Measurements from ENCODE around the gene GZMB. TPM values are rescaled to one million over a fixed set of nuclear protein-coding genes. Genes with fewer than 3 reads are reported as not detected.
"Not testable (repeated sequence)": the region's sequence is repeated elsewhere in the genome, so short reads cannot be mapped to it uniquely, and the experiment has no call there.

GZMB gene
- total RNA-seq, 1 experiment from 2014 or later = not detected

- Histone ChIP-seq H3K4me3 (ENCODE audit: low read length) (peak overlapping the region; percentile 21; the same call in 1 of the 2 replicates), H3K27me3 (ENCODE audit: low read length) (no peaks in the 10 kb centered on the region), H3K9ac (ENCODE audit: low read length) (peak overlapping the region; percentile 8; the same call in 1 of the 2 replicates), H2AFZ (ENCODE audit: low read length) (no peak overlapping the region), H4K20me1 (ENCODE audit: insufficient read depth, low read depth, low read length) (no peaks in the 10 kb centered on the region), H3K27ac (ENCODE audit: low read length) (no peak overlapping the region), H3K4me2 (ENCODE audit: low read depth, low read length, poor library complexity, severe bottlenecking) (peak overlapping the region; percentile 59), H3K79me2 (ENCODE audit: low read length) (no peaks in the 10 kb centered on the region), H3K4me1 (ENCODE audit: low read length) (peaks cover 25% of the 10 kb centered on the region), H3K9me3 (ENCODE audit: low read length) (no peaks in the 10 kb centered on the region), H3K36me3 (ENCODE audit: insufficient read depth, low read length) (no peaks in the 10 kb centered on the region), H3K9me2 (replicated peaks; ENCODE audit: insufficient read depth, low read length) (no peaks in the 10 kb centered on the region)
- peak; percentile 87 for DNase-seq
Measured at GRCh38 chr14:24673059-24673458, 39.1 kb upstream of the GZMB start.

GRCh38 chr14:24670594-24670993 lies 36.6 kb upstream of the GZMB start:
- no peaks in the 10 kb centered on the region for H3K79me2 ChIP-seq (ENCODE audit: low read length)
- H3K27ac ChIP-seq (ENCODE audit: low read length) = no peak overlapping the region
- no peaks in the 10 kb centered on the region for H3K9me2 ChIP-seq (replicated peaks; ENCODE audit: insufficient read depth, low read length)
- DNase-seq = no peak
- no peak overlapping the region for H2AFZ ChIP-seq (ENCODE audit: low read length)
- no peaks in the 10 kb centered on the region for H3K36me3 ChIP-seq (ENCODE audit: insufficient read depth, low read length)
- peaks cover 25% of the 10 kb centered on the region for H3K4me1 ChIP-seq (ENCODE audit: low read length)
- no peak overlapping the region for H3K4me3 ChIP-seq (ENCODE audit: low read length)
- H3K4me2 ChIP-seq (ENCODE audit: low read depth, low read length, poor library complexity, severe bottlenecking) = no peak overlapping the region
- H3K27me3 ChIP-seq (ENCODE audit: low read length) = no peaks in the 10 kb centered on the region
- H3K9ac ChIP-seq (ENCODE audit: low read length) = no peak overlapping the region
- no peaks in the 10 kb centered on the region for H3K9me3 ChIP-seq (ENCODE audit: low read length)
- H4K20me1 ChIP-seq (ENCODE audit: insufficient read depth, low read depth, low read length) = no peaks in the 10 kb centered on the region

GRCh38 chr14:24669651-24670050 lies 35.7 kb upstream of the GZMB start:
- H3K4me2 ChIP-seq (ENCODE audit: low read depth, low read length, poor library complexity, severe bottlenecking) = no peak overlapping the region
- DNase-seq = no peak
- no peak overlapping the region for H3K27ac ChIP-seq (ENCODE audit: low read length)
- H3K27me3 ChIP-seq (ENCODE audit: low read length) = no peaks in the 10 kb centered on the region
- H4K20me1 ChIP-seq (ENCODE audit: insufficient read depth, low read depth, low read length) = no peaks in the 10 kb centered on the region
- H3K79me2 ChIP-seq (ENCODE audit: low read length) = no peaks in the 10 kb centered on the region
- no peaks in the 10 kb centered on the region for H3K36me3 ChIP-seq (ENCODE audit: insufficient read depth, low read length)
- no peaks in the 10 kb centered on the region for H3K9me2 ChIP-seq (replicated peaks; ENCODE audit: insufficient read depth, low read length)
- H3K4me1 ChIP-seq (ENCODE audit: low read length) = peaks cover 24% of the 10 kb centered on the region
- H3K4me3 ChIP-seq (ENCODE audit: low read length) = no peak overlapping the region
- H3K9me3 ChIP-seq (ENCODE audit: low read length) = no peaks in the 10 kb centered on the region
- H3K9ac ChIP-seq (ENCODE audit: low read length) = no peak overlapping the region
- no peak overlapping the region for H2AFZ ChIP-seq (ENCODE audit: low read length)

GRCh38 chr14:24665440-24665991 lies 31.5 kb upstream of the GZMB start:
- Histone ChIP-seq H3K9me3 (ENCODE audit: low read length) (no peaks in the 10 kb centered on the region), H3K4me2 (ENCODE audit: low read depth, low read length, poor library complexity, severe bottlenecking) (no peak overlapping the region), H3K4me1 (ENCODE audit: low read length) (no peaks in the 10 kb centered on the region), H3K9me2 (replicated peaks; ENCODE audit: insufficient read depth, low read length) (no peaks in the 10 kb centered on the region), H2AFZ (ENCODE audit: low read length) (no peak overlapping the region), H3K9ac (ENCODE audit: low read length) (no peak overlapping the region), H3K27me3 (ENCODE audit: low read length) (no peaks in the 10 kb centered on the region), H4K20me1 (ENCODE audit: insufficient read depth, low read depth, low read length) (no peaks in the 10 kb centered on the region), H3K4me3 (ENCODE audit: low read length) (no peak overlapping the region), H3K36me3 (ENCODE audit: insufficient read depth, low read length) (no peaks in the 10 kb centered on the region), H3K79me2 (ENCODE audit: low read length) (no peaks in the 10 kb centered on the region), H3K27ac (ENCODE audit: low read length) (no peak overlapping the region)
- DNase-seq = no peak

- H4K20me1 ChIP-seq (ENCODE audit: insufficient read depth, low read depth, low read length) = no peaks in the 10 kb centered on the region
- H3K4me1 ChIP-seq (ENCODE audit: low read length) = no peaks in the 10 kb centered on the region
- H3K9me3 ChIP-seq (ENCODE audit: low read length) = no peaks in the 10 kb centered on the region
- H3K4me2 ChIP-seq (ENCODE audit: low read depth, low read length, poor library complexity, severe bottlenecking) = no peak overlapping the region
- no peak overlapping the region for H3K27ac ChIP-seq (ENCODE audit: low read length)
- H3K9ac ChIP-seq (ENCODE audit: low read length) = no peak overlapping the region
- no peaks in the 10 kb centered on the region for H3K27me3 ChIP-seq (ENCODE audit: low read length)
- no peaks in the 10 kb centered on the region for H3K9me2 ChIP-seq (replicated peaks; ENCODE audit: insufficient read depth, low read length)
- no peaks in the 10 kb centered on the region for H3K36me3 ChIP-seq (ENCODE audit: insufficient read depth, low read length)
- H3K79me2 ChIP-seq (ENCODE audit: low read length) = no peaks in the 10 kb centered on the region
- DNase-seq = no peak
- no peak overlapping the region for H3K4me3 ChIP-seq (ENCODE audit: low read length)
- no peak overlapping the region for H2AFZ ChIP-seq (ENCODE audit: low read length)
Measured at GRCh38 chr14:24664366-24664765, 30.4 kb upstream of the GZMB start.

GRCh38 chr14:24662753-24663152 lies 28.8 kb upstream of the GZMB start:
- DNase-seq = no peak
- no peaks in the 10 kb centered on the region for H3K27me3 ChIP-seq (ENCODE audit: low read length)
- no peaks in the 10 kb centered on the region for H3K9me2 ChIP-seq (replicated peaks; ENCODE audit: insufficient read depth, low read length)
- no peak overlapping the region for H3K4me3 ChIP-seq (ENCODE audit: low read length)
- H3K27ac ChIP-seq (ENCODE audit: low read length) = no peak overlapping the region
- no peaks in the 10 kb centered on the region for H3K9me3 ChIP-seq (ENCODE audit: low read length)
- no peaks in the 10 kb centered on the region for H3K4me1 ChIP-seq (ENCODE audit: low read length)
- no peak overlapping the region for H2AFZ ChIP-seq (ENCODE audit: low read length)
- H3K79me2 ChIP-seq (ENCODE audit: low read length) = no peaks in the 10 kb centered on the region
- no peak overlapping the region for H3K4me2 ChIP-seq (ENCODE audit: low read depth, low read length, poor library complexity, severe bottlenecking)
- H4K20me1 ChIP-seq (ENCODE audit: insufficient read depth, low read depth, low read length) = no peaks in the 10 kb centered on the region
- no peaks in the 10 kb centered on the region for H3K36me3 ChIP-seq (ENCODE audit: insufficient read depth, low read length)
- H3K9ac ChIP-seq (ENCODE audit: low read length) = no peak overlapping the region

- no peak overlapping the region for H3K27ac ChIP-seq (ENCODE audit: low read length)
- no peaks in the 10 kb centered on the region for H3K27me3 ChIP-seq (ENCODE audit: low read length)
- no peaks in the 10 kb centered on the region for H3K9me3 ChIP-seq (ENCODE audit: low read length)
- no peak overlapping the region for H2AFZ ChIP-seq (ENCODE audit: low read length)
- no peaks in the 10 kb centered on the region for H3K36me3 ChIP-seq (ENCODE audit: insufficient read depth, low read length)
- no peaks in the 10 kb centered on the region for H3K9me2 ChIP-seq (replicated peaks; ENCODE audit: insufficient read depth, low read length)
- no peak overlapping the region for H3K9ac ChIP-seq (ENCODE audit: low read length)
- no peak overlapping the region for H3K4me2 ChIP-seq (ENCODE audit: low read depth, low read length, poor library complexity, severe bottlenecking)
- no peaks in the 10 kb centered on the region for H4K20me1 ChIP-seq (ENCODE audit: insufficient read depth, low read depth, low read length)
- no peaks in the 10 kb centered on the region for H3K79me2 ChIP-seq (ENCODE audit: low read length)
- DNase-seq = no peak
- no peak overlapping the region for H3K4me3 ChIP-seq (ENCODE audit: low read length)
- no peaks in the 10 kb centered on the region for H3K4me1 ChIP-seq (ENCODE audit: low read length)
Measured at GRCh38 chr14:24659916-24660570, 26.1 kb upstream of the GZMB start.

GRCh38 chr14:24648361-24648760 lies 14.4 kb upstream of the GZMB start:
- H3K9me3 ChIP-seq (ENCODE audit: low read length); DNase-seq; H3K4me2 ChIP-seq (ENCODE audit: low read depth, low read length, poor library complexity, severe bottlenecking); H3K9me2 ChIP-seq (replicated peaks; ENCODE audit: insufficient read depth, low read length); H3K27me3 ChIP-seq (ENCODE audit: low read length); H3K27ac ChIP-seq (ENCODE audit: low read length); H3K4me3 ChIP-seq (ENCODE audit: low read length); H3K36me3 ChIP-seq (ENCODE audit: insufficient read depth, low read length); H3K9ac ChIP-seq (ENCODE audit: low read length); H3K4me1 ChIP-seq (ENCODE audit: low read length); H3K79me2 ChIP-seq (ENCODE audit: low read length); H2AFZ ChIP-seq (ENCODE audit: low read length); H4K20me1 ChIP-seq (ENCODE audit: insufficient read depth, low read depth, low read length): not testable (repeated sequence)

Data from Karpas-422 (cell line).